Activated T-cell treated with anti-CD3 and anti-CD28 coated beads, Interleukin-2, amount 50 U/mL, for 72 hours (primary cell): ENCODE measurements around the gene CLECL1. TPM values are rescaled to one million over a fixed set of nuclear protein-coding genes. Genes with fewer than 3 reads are reported as not detected.

ENCODE experiments used
- ATAC-seq, 2 donors: fragments of 150-1000 bp; cut with Tn5 transposase; replicated peaks in 1 of 2; 2 replicates each; pipeline ENCODE4 v1.10.0; 2021; ENCODE audit warnings: moderate library complexity in 2 of 2, mild to moderate bottlenecking in 1 of 2
- DNase-seq, 2 donors: peaks; one replicate each; pipeline ENCODE4 v3.0.0; 2021 to 2022; ENCODE audit warnings: mixed read lengths in 1 of 2
- H3K27ac Mint-ChIP-seq: one replicate; pipeline ENCODE4 v1.8.0; 2022; ENCODE audit warnings: mild to moderate bottlenecking, moderate library complexity, mixed read lengths
- H3K27me3 Mint-ChIP-seq: one replicate; pipeline ENCODE4 v1.8.0; 2022; ENCODE audit warnings: low read depth, mixed read lengths
- H3K36me3 Mint-ChIP-seq, 2 donors: one replicate each; pipeline ENCODE4 v1.8.0; 2022; ENCODE audit warnings: mixed read lengths in 2 of 2, mild to moderate bottlenecking in 1 of 2; ENCODE audit not compliant: insufficient read depth in 2 of 2
- H3K4me1 Mint-ChIP-seq: one replicate; pipeline ENCODE4 v1.8.0; 2022; ENCODE audit warnings: low read depth, mixed read lengths
- H3K4me3 Mint-ChIP-seq, 2 donors: one replicate each; pipeline ENCODE4 v1.8.0; 2022; ENCODE audit warnings: mild to moderate bottlenecking in 2 of 2, mixed read lengths in 2 of 2, moderate library complexity in 2 of 2
- H3K9me3 Mint-ChIP-seq, 2 donors: one replicate each; pipeline ENCODE4 v1.8.0; 2022; ENCODE audit warnings: mixed read lengths in 2 of 2
- total RNA-seq, 2 donors: library from RNA; stranded (reverse); gene quantifications; one replicate each; pipeline ENCODE4 v1.2.3, GENCODE V29; 2022

The CLECL1 gene
- total RNA-seq, 2 donors from 2014 or later, result 11.5 to 13.8 TPM

DNA sequence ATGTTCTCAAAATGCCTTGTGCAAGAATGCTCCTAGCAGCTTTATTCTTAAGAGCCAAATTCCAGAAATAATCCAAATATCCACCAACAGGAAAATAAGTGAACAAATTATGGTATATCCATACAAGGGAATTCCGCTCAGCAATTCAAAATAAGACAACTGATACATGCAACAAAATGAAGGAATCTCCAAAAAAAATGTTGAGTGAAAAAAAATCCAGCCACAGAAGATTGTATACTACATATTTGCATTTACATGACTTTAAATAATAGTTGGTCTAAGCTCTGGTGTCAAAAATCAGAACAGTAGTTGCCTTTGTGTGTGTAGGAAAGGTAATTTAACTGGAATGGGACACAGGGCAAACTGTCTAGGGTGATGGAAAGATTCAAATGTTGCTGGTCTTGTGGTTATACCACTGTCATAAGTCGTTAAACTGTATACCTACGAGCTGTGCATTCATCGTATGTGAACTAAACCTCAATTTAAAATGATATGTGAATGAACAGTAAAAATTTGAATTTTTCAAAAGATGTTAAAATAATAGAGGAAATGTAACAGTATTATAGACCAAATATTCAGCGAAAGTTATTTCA is 24.6 kb upstream of the CLECL1 start:
- ATAC-seq (peak; percentile 11 to 13), DNase-seq (no peak)
- H3K36me3 Mint-ChIP-seq, result peaks cover 42 to 65% of the 10 kb centered on the region in 2 donors
- peak overlapping the region; percentile 100 for H3K27ac Mint-ChIP-seq
- H3K27me3 Mint-ChIP-seq, result no peaks in the 10 kb centered on the region
- peak overlapping the region; percentile 90 to 100 for H3K4me3 Mint-ChIP-seq
- peaks cover 58% of the 10 kb centered on the region for H3K4me1 Mint-ChIP-seq
- peaks cover 0 to 3% of the 10 kb centered on the region in 2 donors for H3K9me3 Mint-ChIP-seq

DNA sequence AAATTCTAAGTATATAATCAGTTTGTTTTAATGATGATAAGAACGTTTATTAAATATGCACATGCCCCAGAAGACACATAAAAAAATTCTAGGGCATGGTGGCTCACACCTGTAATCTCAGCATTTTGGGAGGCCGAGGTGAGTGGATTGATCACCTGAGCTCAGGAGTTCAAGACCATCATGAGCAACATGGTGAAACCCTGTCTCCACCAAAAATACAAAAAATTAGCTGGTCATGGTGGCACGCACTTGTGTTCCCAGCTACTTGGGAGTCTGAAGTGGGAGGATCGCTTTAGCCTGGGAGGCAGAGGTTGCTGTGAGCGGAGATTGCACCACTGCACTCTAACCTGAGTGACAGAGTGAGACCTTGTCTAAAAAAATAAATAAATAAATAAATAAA is 23.8 kb upstream of the CLECL1 start:
- no peak for DNase-seq
- peaks cover 52% of the 10 kb centered on the region for H3K4me1 Mint-ChIP-seq

DNA sequence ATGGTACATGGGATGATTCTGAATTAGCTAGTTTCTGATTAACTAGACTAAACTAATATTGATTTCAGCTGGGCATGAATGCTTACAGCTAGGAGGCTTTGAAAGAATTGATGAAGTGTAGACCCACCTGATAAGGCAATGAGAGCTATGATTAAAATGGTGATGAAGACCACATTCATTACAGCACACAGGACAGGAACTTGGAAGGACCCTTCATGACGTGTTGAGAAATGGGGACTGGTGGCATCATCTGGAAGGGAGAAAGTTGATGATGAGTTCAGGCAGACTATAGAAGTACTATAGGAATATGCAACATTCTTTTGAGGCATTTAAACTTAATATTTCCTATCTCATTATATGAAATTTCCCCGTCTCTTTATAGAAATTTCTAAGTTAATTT is 23.3 kb upstream of the CLECL1 start:
- peaks cover 46 to 69% of the 10 kb centered on the region in 2 donors for H3K36me3 Mint-ChIP-seq
- H3K4me1 Mint-ChIP-seq, result peaks cover 52% of the 10 kb centered on the region
- ATAC-seq, result no peak

More for the DNA sequence above, 23.8 kb upstream of the CLECL1 start:
- Mint-ChIP-seq H3K27ac (peak overlapping the region; percentile 96), H3K27me3 (no peaks in the 10 kb centered on the region), H3K36me3 (peaks cover 45 to 67% of the 10 kb centered on the region in 2 donors), H3K9me3 (no peaks in the 10 kb centered on the region), H3K4me3 (peak overlapping the region; percentile 90 to 100)
- ATAC-seq, result no peak

GRCh38 chr12:9755567-9755966 is 22.7 kb upstream of the CLECL1 start:
- peak overlapping the region; percentile 98 for H3K27ac Mint-ChIP-seq

More for the DNA sequence above, 23.3 kb upstream of the CLECL1 start:
- H3K27me3 Mint-ChIP-seq, result no peaks in the 10 kb centered on the region
- H3K9me3 Mint-ChIP-seq, result no peaks in the 10 kb centered on the region
- peak overlapping the region; percentile 90 to 100 for H3K4me3 Mint-ChIP-seq
- H3K27ac Mint-ChIP-seq, result peak overlapping the region; percentile 96
- no peak for DNase-seq

DNA sequence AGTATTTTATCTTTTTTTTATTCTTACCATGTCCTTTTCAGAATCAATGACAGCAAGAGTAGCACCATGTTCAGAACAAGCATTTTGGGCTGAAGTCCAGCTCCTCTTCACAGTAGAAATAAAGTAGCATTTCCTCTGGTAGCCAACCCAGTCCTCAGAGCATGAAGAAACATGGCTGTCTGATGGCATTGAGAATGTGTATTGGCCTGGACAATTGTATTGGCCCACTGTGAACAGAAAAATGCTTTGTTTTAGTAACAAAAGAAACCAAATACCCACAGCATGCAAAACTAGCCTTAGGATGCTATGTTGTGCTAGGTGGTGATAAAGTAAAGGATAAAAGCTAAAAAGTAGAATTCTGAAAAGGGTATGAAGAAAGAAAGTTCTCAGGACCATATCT is 22.1 kb upstream of the CLECL1 start:
- peak overlapping the region; percentile 98 for H3K27ac Mint-ChIP-seq
- H3K4me3 Mint-ChIP-seq, result peak overlapping the region; percentile 79 to 100
- peaks cover 55% of the 10 kb centered on the region for H3K4me1 Mint-ChIP-seq
- ATAC-seq (no peak), DNase-seq (no peak)
- no peaks in the 10 kb centered on the region for H3K9me3 Mint-ChIP-seq
- peaks cover 42 to 65% of the 10 kb centered on the region in 2 donors for H3K36me3 Mint-ChIP-seq
- H3K27me3 Mint-ChIP-seq, result no peaks in the 10 kb centered on the region

More at GRCh38 chr12:9755567-9755966, 22.7 kb upstream of the CLECL1 start:
- peaks cover 44 to 69% of the 10 kb centered on the region in 2 donors for H3K36me3 Mint-ChIP-seq
- DNase-seq (no peak), ATAC-seq (no peak)
- H3K4me3 Mint-ChIP-seq, result peak overlapping the region; percentile 79 to 100
- H3K27me3 Mint-ChIP-seq, result no peaks in the 10 kb centered on the region
- H3K9me3 Mint-ChIP-seq, result no peaks in the 10 kb centered on the region
- peaks cover 50% of the 10 kb centered on the region for H3K4me1 Mint-ChIP-seq

GRCh38 chr12:9754099-9754927 is 21.4 kb upstream of the CLECL1 start:
- peaks cover 55% of the 10 kb centered on the region for H3K4me1 Mint-ChIP-seq
- no peak for ATAC-seq

DNA sequence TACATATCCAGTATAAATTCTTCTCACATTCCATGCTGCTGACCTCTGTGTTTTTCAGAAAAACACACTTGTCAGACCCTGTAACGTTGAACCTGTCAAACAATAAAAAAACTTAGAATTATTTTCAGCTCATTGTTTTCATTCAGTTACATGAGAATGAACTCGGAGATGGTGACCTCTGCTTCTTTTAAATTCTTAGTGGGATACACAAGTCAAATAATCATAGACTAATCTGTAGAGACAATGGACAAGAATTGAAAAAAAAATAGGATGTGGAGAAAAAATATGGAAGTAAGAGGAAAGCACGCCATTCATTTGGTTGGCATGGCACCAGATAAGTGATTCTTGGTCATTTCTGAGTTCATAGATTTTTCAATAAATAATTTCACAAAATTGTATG is 20.6 kb upstream of the CLECL1 start:
- H3K27me3 Mint-ChIP-seq, result no peaks in the 10 kb centered on the region
- no peak for DNase-seq

More at GRCh38 chr12:9754099-9754927, 21.4 kb upstream of the CLECL1 start:
- Mint-ChIP-seq H3K36me3 (peaks cover 36 to 60% of the 10 kb centered on the region in 2 donors), H3K9me3 (no peaks in the 10 kb centered on the region), H3K27ac (peak overlapping the region; percentile 98), H3K4me3 (peak overlapping the region; percentile 79 to 100), H3K27me3 (no peaks in the 10 kb centered on the region)
- DNase-seq, result no peak

DNA sequence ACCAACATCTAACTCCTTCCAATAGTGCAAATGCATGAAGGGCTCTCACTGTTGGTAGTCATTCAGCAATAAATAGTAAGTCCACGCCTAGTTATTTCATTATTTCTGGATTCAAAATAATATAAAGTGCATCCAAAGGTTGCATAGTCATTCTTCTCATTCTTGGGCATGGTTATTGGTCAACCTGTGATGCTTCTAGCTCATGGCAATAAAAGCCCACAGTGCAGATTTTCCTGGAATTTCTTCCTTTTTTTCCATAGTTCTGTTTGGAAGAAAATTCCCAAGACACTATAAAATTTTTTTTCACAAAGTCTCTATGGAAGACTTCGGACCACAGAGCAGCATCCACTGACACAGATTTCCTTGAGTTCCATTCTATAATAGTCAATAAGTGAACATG is 20.2 kb upstream of the CLECL1 start:
- ATAC-seq (no peak), DNase-seq (no peak)
- H3K9me3 Mint-ChIP-seq, result no peaks in the 10 kb centered on the region
- H3K4me1 Mint-ChIP-seq, result peaks cover 58% of the 10 kb centered on the region
- no peaks in the 10 kb centered on the region for H3K27me3 Mint-ChIP-seq
- peak overlapping the region; percentile 95 for H3K27ac Mint-ChIP-seq
- peak overlapping the region; percentile 79 to 100 for H3K4me3 Mint-ChIP-seq
- H3K36me3 Mint-ChIP-seq, result peaks cover 29 to 48% of the 10 kb centered on the region in 2 donors

More for the DNA sequence above, 20.6 kb upstream of the CLECL1 start:
- peak overlapping the region; percentile 95 for H3K27ac Mint-ChIP-seq
- peak overlapping the region; percentile 79 to 100 for H3K4me3 Mint-ChIP-seq
- peaks cover 31 to 53% of the 10 kb centered on the region in 2 donors for H3K36me3 Mint-ChIP-seq
- peaks cover 57% of the 10 kb centered on the region for H3K4me1 Mint-ChIP-seq
- ATAC-seq, result no peak
- no peaks in the 10 kb centered on the region for H3K9me3 Mint-ChIP-seq

DNA sequence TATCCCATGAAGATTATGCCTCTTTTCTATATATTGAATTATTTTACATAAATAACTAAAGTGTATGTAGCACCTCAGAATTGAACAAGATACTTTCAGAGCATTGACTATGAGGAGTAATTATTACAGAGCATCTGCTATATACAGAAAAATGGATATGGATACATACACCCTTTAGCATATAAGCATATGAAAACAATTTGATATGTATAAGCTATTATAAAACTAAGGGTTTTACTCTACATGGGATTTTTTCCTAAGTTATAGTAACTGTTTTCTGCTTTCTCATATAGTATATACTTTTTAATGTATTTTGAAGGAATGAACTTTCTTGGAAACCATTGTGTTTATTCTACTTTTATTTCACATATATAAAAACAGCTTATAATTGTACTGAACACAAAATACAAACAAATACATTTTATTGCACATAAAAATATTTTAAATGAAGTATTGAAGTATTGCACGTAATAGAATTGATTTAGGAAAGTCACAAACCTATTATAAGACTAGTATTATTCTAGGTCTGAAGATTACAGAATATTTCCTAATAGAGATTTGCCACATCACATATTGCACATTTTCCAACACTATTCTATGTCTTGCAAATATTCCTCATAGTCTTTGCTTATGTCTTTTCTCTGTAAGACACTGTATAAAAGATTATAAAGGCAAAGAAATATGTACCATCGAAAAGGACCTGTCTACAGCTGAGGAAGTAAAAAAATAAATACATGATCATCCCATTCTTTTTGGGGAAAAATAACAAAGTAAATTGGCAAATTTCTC is 19.4 kb upstream of the CLECL1 start:
- H3K27ac Mint-ChIP-seq, result peak overlapping the region; percentile 95
- no peak for DNase-seq
- peaks cover 58% of the 10 kb centered on the region for H3K4me1 Mint-ChIP-seq
- peak; percentile 29 to 31 for ATAC-seq
- H3K36me3 Mint-ChIP-seq, result peaks cover 25 to 41% of the 10 kb centered on the region in 2 donors
- H3K27me3 Mint-ChIP-seq, result no peaks in the 10 kb centered on the region
- H3K4me3 Mint-ChIP-seq, result peak overlapping the region; percentile 79 to 100
- H3K9me3 Mint-ChIP-seq, result no peaks in the 10 kb centered on the region

- Mint-ChIP-seq H3K9me3 (no peaks in the 10 kb centered on the region), H3K4me3 (peak overlapping the region; percentile 38 to 69), H3K27ac (peak overlapping the region; percentile 86), H3K27me3 (no peaks in the 10 kb centered on the region), H3K4me1 (peaks cover 54% of the 10 kb centered on the region), H3K36me3 (peaks cover 20 to 33% of the 10 kb centered on the region in 2 donors)
- peak; percentile 64 to 69 for ATAC-seq
- DNase-seq, result peak; percentile 60 to 66
These were observed 18.6 kb upstream of the CLECL1 start for GRCh38 chr12:9751204-9752144.

GRCh38 chr12:9750276-9751203 is 17.6 kb upstream of the CLECL1 start:
- Mint-ChIP-seq H3K4me1 (peaks cover 48% of the 10 kb centered on the region), H3K27ac (peak overlapping the region; percentile 34), H3K36me3 (peaks cover 16 to 29% of the 10 kb centered on the region in 2 donors), H3K4me3 (peak overlapping the region; percentile 63 to 72), H3K27me3 (no peaks in the 10 kb centered on the region), H3K9me3 (no peaks in the 10 kb centered on the region)
- ATAC-seq (peak; percentile 59 to 69), DNase-seq (peak; percentile 53 to 74)
